GM19397 (cell line): ENCODE data around the gene KLK1.

ENCODE experiments used
- ATAC-seq: cut with Tn5 transposase; IDR thresholded peaks from one replicate; pipeline ENCODE4 v1.9.1; 2021; ENCODE audit warnings: mild to moderate bottlenecking, moderate library complexity; ENCODE audit not compliant: unreplicated experiment

Gene KLK1

GRCh38 chr19:50836543-50837195 is 13.1 kb upstream of the KLK1 start:
- ATAC-seq = no peak

DNA sequence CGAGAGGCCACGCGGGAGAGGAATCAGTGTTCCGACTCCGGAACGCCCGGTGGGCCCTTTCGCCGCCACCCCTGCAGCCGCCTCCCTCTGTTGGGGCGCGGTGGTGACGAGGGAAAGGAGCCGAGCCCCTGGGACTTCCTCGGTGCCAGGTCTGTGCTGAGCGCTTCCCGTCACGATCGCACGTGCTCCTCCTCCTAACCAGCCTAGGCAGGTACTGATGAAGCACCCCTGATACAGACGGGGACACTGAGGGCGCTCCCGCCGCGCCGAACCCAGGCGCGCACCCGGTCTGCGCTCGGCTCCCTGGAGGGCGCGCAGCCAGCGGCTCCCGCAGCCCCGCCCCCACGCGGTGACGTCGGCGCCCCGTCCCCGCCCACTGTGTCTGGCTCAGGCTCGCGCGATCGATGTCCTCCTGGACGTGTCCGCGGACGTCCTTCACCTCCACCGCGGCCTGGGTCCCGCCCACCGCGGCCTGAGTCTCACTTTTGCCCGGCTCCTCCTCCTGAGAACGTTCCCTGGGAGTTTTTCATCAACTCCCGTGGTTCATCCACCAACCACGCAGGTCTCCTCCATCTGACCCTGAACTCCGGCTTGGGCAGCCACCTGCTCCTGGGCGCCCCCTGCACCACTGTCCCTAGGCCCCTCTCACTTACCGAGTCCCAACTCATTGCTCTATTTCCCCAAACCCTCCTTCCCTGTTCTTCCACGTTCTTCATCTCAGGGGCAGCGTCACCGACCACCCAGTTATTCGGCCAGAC is 12.4 kb upstream of the KLK1 start:
- ATAC-seq = peak; percentile 80

DNA sequence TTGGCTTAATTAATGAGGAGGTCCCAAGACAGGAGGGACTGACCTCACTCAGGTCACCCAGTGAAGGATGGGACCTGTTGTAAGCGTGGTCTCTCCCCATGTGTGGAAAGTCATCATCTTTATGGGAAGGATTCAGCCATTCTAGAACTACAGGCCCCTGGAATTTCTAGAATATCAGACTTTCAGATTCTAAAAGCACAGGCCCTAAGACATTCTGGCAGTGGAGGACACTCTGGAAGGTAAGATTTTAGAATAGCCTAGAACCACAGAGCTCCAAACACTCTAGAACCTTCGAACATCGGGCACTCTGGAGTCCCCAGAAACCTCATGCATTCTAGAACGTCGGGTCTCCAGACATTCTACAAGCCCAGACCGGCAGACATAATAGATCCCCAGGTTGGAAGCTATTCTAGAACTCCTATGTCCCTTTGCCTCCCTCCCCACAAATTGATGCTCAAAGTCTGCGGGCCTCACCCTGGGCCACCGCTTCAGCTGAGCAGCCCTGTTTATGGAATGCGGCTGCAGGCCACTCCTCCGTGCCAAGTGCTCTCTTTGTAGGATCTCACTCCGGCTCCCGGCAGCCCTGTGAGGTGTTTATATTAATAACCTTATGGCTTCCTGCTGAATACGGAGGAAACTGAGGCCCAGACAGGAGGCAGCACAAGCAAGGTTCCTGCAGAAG is 11.7 kb upstream of the KLK1 start:
- ATAC-seq = no peak

DNA sequence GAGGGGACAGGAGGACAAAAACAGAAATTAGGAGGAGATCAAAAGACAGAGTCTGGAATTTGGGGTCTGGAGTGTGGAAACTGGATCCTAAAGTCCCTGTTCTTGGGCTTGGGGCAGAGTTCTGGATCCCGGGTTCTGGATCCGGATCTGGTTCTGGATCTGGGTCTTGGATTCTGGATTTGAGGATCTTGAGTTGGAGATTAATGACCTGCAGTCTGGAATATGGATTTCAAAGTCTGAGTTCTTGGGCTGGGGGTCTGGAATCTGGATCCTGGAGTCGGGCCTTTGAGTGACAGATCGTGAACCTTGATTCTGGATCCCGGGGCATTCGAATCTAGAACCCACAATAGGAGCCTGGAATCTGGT is 10.2 kb upstream of the KLK1 start:
- ATAC-seq = no peak

DNA sequence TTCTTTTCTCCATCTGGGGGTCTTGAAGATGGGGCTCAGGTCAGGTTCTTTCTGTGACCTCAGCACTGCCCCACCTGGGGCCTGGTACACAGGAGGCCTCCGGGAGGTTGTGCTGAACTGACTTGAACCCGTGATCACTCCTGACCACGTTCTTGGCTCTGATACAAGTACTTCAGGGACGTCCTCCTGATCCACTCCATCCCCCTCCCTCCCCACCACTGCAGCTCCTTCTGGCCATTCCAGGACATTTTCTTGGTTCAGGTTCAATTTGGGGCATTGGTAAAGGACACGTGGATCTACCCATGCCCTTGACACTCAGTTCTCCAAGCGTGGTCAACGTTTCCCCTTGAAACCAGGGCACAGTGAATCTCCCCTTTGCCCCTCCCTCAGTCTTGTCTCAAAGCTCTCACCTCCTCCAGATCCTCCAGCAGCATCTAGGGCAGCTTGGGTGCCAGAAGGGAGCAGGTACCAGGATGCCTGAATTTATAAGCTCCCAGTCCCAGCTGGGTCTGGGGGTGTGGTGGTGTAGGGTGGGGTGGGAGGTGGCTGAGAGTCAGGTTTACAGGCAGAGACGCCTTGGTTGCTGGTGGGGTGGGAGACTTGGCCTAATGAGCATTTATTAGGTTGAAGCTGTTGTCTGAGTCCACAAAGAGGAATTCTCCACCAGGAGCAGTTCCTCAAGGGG is 9.7 kb upstream of the KLK1 start, which contains the start of gene KLK15:
KLK15 (minus strand) TSS at position 458 of the 685 bp plus-strand sequence. CDS start 2,082 bp downstream, outside the sequence.
- ATAC-seq = no peak

- ATAC-seq = no peak
Observed at GRCh38 chr19:50832666-50833065, 9.1 kb upstream of the KLK1 start.

DNA sequence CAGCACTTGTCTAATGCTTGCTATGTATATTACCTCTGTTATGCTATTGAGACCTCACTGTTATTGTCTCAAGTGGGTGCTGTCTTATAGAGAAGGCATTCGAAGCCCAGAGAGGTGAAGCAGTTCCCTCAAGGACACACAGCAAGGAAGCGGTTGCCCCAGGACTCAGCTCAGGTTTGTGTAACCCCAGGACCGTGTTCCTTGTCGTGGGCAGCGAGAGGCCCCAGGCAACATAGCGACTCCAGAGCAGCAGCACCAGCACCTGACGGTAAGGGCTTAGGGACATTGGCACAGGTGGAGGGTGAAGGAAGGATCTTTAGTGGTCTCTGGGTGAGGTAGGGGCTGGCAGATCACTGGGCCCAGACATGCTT is 7.4 kb upstream of the KLK1 start:
- no peak for ATAC-seq

- ATAC-seq = no peak
Observed at GRCh38 chr19:50830266-50831025, 6.9 kb upstream of the KLK1 start.

- ATAC-seq = no peak
Observed at GRCh38 chr19:50829801-50830200, 6.2 kb upstream of the KLK1 start.

DNA sequence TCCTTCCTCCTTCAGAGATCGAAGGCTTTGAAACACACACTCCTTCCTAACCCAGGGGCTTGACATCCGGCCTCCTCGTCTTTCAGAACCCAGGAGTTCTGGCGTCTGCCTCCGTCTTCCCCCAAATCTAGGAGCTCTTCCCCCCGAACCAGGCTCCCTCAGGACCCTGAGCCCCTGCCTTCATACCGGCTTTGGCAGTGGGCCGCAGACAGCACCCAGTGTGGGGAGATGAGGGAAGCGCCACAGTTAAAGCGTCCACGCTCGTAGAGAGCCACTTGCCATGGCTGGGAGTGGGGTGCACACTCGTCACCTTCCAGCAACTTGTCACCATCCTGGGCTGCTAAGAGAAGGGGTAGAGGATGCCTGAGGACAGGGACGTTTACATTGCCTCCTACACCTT is 3.9 kb upstream of the KLK1 start:
- ATAC-seq = no peak

DNA sequence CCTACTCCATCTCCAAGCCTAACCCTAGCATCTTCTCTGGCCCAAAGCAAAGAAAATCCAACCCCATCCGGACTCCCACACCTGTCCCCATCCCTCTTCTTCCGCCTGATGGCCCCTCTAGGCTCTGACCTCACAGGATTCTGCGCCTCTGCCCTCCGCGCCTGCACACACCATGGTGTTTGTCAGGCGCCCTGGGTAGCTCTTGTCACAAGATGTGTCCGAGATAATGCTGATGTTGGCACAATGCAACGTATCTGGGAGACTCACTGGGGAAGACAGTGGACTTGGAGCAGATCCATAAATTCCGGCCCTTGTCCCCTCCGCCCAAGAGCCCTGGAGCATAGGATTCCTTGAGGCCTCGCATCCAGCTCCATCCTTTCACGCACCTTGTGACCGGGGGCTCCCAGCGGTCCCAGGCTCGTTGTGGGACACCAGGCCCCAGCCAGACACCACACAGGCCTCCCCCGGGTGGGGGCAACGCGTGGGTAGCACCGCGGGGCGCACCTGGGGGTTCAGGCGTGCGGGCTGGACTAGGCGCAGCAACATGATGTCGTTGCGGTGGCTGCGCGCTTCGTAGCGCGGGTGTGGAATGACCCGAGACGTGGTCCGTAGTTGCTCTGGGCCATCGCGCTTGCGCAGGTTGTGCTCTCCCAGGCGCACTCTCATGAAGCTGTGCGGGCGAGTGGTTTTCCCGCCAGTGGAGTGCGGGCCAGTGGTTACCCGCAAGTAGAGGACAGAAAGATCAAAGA is 3.1 kb upstream of the KLK1 start:
- no peak for ATAC-seq

GRCh38 chr19:50822661-50823208 is 852 bp downstream of the KLK1 start:
- ATAC-seq = no peak

- ATAC-seq = no peak
Observed at GRCh38 chr19:50821622-50822021, 2.0 kb downstream of the KLK1 start.

- no peak for ATAC-seq
Observed at GRCh38 chr19:50821248-50821612, 2.4 kb downstream of the KLK1 start.

DNA sequence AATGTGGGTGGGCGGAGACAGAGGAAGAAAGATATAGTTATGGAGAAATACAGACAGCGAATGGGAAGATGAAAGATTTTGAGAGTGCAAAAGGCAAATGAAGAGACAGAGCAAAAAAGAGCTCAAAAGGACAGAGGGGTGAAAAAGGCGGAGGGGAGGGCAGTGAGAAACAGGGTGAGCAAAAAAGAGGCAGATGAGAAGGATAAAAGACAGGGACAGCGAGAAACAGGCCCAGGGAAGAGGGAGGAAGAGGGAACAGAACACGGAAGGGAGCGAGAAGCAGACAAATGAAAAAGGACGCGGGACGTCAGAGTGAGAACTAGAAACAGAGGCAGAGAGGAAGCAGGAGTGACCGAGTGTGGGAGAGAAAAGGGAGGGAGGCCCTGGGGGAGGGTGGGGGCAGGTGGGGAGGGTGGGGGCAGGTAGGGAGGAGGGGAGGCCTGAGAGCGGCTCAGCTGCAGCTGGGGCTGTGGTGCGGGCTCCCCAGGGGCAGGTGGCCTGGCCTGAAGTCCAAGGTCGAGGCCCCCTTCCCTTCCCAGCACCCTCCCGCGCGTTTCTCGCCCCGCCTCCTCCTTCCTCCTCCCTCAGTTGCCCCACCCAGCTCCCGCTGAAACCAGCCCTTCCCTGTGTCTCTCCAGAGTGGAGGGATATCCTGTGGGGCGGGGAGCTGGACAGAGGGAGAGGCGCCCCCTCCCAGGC is 2.9 kb downstream of the KLK1 start:
- ATAC-seq = no peak

GRCh38 chr19:50820086-50820485 is 3.5 kb downstream of the KLK1 start:
- no peak for ATAC-seq

- no peak for ATAC-seq
Observed at GRCh38 chr19:50819636-50820035, 4.0 kb downstream of the KLK1 start.

DNA sequence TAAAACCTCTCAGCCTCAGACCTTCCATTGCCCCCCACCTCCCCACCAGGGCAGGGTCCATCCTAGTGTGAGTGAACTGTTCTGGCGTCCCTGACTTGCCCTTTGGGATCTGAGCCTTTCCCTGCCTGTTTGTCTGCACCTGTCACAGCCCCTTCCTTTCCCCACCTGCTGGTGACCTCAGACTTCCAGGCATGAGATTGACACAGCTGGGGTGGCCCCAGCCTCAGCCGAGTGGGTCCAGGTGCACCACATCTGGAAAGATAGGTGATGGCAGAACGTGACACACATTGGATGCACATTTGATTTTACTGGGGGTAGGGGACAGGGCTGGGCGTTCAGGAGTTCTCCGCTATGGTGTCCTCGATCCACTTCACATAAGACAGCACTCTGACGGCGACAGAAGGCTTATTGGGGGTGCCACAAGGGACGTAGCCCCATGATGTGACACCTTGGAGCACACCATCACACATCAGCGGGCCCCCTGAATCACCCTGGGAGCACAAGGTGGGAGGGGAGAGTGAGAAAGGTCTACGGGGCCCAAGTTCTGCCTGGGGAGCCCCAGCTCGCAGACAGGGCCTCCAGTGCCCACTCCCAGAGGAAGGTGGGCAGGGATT is 4.6 kb downstream of the KLK1 start:
- ATAC-seq = no peak
